HL-60 (cell line): Measurements from ENCODE around the gene ATF7IP.
"Not testable (repeated sequence)": the region's sequence is repeated elsewhere in the genome, so short reads cannot be mapped to it uniquely, and the experiment has no call there.

ENCODE experiments used
- DNase-seq, 2 experiments: peaks; one replicate each; pipeline ENCODE4 v3.0.0-alpha.2; 2010 to 2020; ENCODE audit warnings: low read depth in 1 of 2, low spot score in 1 of 2
- H3K27ac ChIP-seq: fragments of 250-450 bp; sonication (Bioruptor Pico); replicated peaks from 2 replicates; pipeline ENCODE4 v1.5.1; 2020; ENCODE audit warnings: mild to moderate bottlenecking, moderate library complexity
- H3K27me3 ChIP-seq: fragments of 250-450 bp; sonication (Bioruptor Pico); 2 replicates; pipeline ENCODE4 v1.5.1; 2021; ENCODE audit warnings: mild to moderate bottlenecking, moderate library complexity; ENCODE audit not compliant: insufficient read depth, poor library complexity, severe bottlenecking
- H3K4me3 ChIP-seq: replicated peaks from 2 replicates; pipeline ENCODE4 v1.5.1; 2011; ENCODE audit warnings: mild to moderate bottlenecking, control low read depth, low read length; ENCODE audit not compliant: insufficient read depth
- GABPA ChIP-seq: IDR thresholded peaks from 2 replicates; pipeline ENCODE4 v1.6.1; 2012; ENCODE audit warnings: low read depth
- POLR2AphosphoS5 ChIP-seq: IDR thresholded peaks from 2 replicates; pipeline ENCODE4 v1.6.1; 2012; ENCODE audit warnings: low read depth
- SPI1 ChIP-seq: IDR thresholded peaks from 2 replicates; pipeline ENCODE4 v1.6.1; 2012; ENCODE audit warnings: low read depth, mild to moderate bottlenecking, borderline replicate concordance
- TF ChIP-seq, protein P1 (sequence below): IDR thresholded peaks from one replicate; pipeline ENCODE4 v1.5.1; 2011; ENCODE audit warnings: low read length, control low read depth, inconsistent platforms; ENCODE audit not compliant: insufficient read depth
- TF ChIP-seq, protein P2 (sequence below): IDR thresholded peaks from 2 replicates; pipeline ENCODE4 v1.6.1; 2012; ENCODE audit warnings: low read depth; ENCODE audit not compliant: insufficient replicate concordance

Gene ATF7IP

DNA sequence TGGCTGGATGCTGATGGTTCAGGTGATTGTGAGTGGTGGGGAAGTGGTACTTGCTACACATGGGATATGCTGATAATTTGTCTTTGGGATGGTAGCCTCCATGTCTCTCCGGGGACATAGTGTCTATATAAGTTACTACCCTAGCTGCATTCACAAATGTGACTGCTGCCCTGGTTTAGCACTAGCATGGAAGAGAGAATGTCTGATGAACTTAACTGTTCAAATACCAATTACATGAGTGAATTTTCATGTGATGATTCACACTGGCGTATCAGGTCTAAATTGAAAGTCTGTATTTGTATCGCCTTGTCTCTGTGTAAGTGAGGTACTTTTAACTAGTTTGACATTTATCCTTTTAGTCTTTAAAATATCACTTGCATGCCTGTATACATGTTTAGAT, 34.4 kb downstream of the ATF7IP start:
- no peak for DNase-seq
- no peak overlapping the region for H3K27ac ChIP-seq
- no peak overlapping the region for H3K4me3 ChIP-seq
- TF ChIP-seq SPI1 = no peak
- no peak for TF ChIP-seq POLR2AphosphoS5
- TF ChIP-seq, protein P1, sequence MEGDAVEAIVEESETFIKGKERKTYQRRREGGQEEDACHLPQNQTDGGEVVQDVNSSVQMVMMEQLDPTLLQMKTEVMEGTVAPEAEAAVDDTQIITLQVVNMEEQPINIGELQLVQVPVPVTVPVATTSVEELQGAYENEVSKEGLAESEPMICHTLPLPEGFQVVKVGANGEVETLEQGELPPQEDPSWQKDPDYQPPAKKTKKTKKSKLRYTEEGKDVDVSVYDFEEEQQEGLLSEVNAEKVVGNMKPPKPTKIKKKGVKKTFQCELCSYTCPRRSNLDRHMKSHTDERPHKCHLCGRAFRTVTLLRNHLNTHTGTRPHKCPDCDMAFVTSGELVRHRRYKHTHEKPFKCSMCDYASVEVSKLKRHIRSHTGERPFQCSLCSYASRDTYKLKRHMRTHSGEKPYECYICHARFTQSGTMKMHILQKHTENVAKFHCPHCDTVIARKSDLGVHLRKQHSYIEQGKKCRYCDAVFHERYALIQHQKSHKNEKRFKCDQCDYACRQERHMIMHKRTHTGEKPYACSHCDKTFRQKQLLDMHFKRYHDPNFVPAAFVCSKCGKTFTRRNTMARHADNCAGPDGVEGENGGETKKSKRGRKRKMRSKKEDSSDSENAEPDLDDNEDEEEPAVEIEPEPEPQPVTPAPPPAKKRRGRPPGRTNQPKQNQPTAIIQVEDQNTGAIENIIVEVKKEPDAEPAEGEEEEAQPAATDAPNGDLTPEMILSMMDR = no peak
- TF ChIP-seq, protein P2, sequence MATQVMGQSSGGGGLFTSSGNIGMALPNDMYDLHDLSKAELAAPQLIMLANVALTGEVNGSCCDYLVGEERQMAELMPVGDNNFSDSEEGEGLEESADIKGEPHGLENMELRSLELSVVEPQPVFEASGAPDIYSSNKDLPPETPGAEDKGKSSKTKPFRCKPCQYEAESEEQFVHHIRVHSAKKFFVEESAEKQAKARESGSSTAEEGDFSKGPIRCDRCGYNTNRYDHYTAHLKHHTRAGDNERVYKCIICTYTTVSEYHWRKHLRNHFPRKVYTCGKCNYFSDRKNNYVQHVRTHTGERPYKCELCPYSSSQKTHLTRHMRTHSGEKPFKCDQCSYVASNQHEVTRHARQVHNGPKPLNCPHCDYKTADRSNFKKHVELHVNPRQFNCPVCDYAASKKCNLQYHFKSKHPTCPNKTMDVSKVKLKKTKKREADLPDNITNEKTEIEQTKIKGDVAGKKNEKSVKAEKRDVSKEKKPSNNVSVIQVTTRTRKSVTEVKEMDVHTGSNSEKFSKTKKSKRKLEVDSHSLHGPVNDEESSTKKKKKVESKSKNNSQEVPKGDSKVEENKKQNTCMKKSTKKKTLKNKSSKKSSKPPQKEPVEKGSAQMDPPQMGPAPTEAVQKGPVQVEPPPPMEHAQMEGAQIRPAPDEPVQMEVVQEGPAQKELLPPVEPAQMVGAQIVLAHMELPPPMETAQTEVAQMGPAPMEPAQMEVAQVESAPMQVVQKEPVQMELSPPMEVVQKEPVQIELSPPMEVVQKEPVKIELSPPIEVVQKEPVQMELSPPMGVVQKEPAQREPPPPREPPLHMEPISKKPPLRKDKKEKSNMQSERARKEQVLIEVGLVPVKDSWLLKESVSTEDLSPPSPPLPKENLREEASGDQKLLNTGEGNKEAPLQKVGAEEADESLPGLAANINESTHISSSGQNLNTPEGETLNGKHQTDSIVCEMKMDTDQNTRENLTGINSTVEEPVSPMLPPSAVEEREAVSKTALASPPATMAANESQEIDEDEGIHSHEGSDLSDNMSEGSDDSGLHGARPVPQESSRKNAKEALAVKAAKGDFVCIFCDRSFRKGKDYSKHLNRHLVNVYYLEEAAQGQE = no peak
- TF ChIP-seq GABPA = no peak
- no peaks in the 10 kb centered on the region for H3K27me3 ChIP-seq

DNA sequence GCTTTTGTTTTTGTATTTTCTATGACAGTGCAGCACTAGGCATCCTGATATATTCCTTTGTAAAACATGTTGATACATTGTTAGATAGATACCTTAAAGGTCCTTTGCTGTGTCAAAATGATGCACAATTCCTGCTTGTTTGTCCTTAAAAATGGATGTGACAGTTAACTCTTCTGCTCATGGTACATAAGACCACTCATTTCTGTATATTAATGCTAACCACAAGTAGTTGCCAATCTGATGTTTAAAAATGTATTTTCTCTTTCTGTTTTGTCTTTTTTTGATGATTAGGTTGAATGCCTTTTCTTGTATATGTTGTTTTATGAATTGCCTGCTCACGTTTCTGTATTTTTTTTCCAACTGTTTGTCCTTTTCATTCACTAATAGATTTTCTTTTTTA, 35.1 kb downstream of the ATF7IP start:
- no peak for DNase-seq
- TF ChIP-seq SPI1 = no peak
- no peak overlapping the region for H3K4me3 ChIP-seq
- H3K27me3 ChIP-seq = no peaks in the 10 kb centered on the region
- H3K27ac ChIP-seq = no peak overlapping the region

DNA sequence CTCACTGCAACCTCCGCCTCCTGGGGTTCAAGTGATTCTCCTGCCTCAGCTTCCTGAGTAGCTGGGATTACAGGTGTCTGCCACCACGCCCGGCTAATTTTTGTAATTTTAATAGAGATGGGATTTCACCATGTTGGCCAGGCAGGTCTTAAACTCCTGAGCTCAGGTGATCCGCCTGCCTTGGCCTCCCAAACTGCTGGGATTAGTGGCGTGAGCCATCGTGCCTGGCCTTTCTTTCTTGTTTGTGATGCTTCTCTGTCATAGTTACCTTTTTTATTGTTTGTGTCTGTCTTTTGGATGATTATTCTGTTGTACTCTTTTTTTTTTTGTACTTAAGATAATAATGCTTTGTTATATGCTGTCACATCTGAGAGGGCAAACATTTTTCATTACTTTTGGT, 35.8 kb downstream of the ATF7IP start:
- not testable (repeated sequence) for H3K27me3 ChIP-seq, H3K27ac ChIP-seq, DNase-seq, H3K4me3 ChIP-seq

DNA sequence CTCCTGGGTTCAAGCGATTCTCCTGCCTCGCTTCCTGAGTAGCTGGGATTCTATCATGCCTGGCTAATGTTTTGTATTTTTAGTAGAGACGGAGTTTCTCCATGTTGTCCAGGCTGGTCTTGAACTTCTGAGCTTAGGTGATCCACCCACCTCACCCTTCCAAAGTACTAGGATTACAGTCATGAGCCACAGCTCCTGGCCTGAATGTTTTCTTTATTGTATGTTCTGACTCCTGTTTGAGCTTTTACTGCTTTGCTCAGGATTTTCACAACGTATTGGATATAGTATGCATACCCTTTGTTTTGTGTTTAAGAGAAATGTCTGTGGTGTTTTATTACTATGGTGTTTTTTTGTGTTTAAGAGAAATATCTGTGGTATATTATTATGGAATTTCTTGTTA, 37.2 kb downstream of the ATF7IP start:
- no peak overlapping the region for H3K27ac ChIP-seq
- no peak overlapping the region for H3K4me3 ChIP-seq
- H3K27me3 ChIP-seq = no peaks in the 10 kb centered on the region
- no peak for TF ChIP-seq POLR2AphosphoS5
- no peak for TF ChIP-seq GABPA
- TF ChIP-seq SPI1 = no peak
- TF ChIP-seq, protein P1 = no peak
- TF ChIP-seq, protein P2 = no peak
- no peak for DNase-seq

DNA sequence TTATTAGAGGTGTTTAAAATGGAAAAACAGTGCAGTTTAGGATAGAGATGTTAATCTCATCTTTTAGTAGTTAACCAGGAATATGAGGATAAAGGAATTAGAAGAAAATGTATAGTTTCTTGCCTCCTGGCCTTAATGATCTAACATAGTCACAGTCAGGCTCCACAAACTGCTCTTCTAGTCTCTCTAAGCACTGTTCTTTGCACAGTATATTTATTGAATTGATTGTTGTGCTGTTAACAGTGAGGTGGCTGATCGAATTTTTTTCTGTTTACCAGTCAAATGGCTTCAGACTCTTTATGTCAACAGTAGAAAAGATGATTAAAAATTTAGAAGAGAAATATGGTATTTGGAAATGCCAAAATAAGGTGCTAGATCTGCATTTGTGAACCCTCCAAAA, 37.8 kb downstream of the ATF7IP start:
- Histone ChIP-seq H3K27ac (no peak overlapping the region), H3K4me3 (no peak overlapping the region), H3K27me3 (no peaks in the 10 kb centered on the region)
- DNase-seq = no peak
- no peak for TF ChIP-seq SPI1
- TF ChIP-seq, protein P1 = no peak
- TF ChIP-seq, protein P2 = no peak
- no peak for TF ChIP-seq POLR2AphosphoS5
- no peak for TF ChIP-seq GABPA
